Right atrium auricular region (tissue), 2 donors: ENCODE results near the gene CPT1B. TPM values are rescaled to one million over a fixed set of nuclear protein-coding genes. Genes with fewer than 3 reads are reported as not detected.
"Not testable (repeated sequence)": the region's sequence is repeated elsewhere in the genome, so short reads cannot be mapped to it uniquely, and the experiment has no call there.

ENCODE experiments used
- DNase-seq: peaks from one replicate; pipeline ENCODE4 v3.0.0-alpha.2; 2019; ENCODE audit warnings: low spot score
- H3K27ac ChIP-seq, 2 donors: fragments of 200-600 bp; sonication (generic); 1 replicate in 1 of 2; 2 replicates in 1 of 2; pipeline ENCODE4 v1.5.1; 2016 to 2019
- H3K27me3 ChIP-seq, 2 donors: fragments of 200-600 bp; sonication (generic); one replicate each; pipeline versions ENCODE4 v1.5.1 to v1.6.0; 2017 to 2019
- H3K36me3 ChIP-seq: fragments of 200-600 bp; sonication (generic); one replicate; pipeline ENCODE4 v1.5.1; 2016
- H3K4me1 ChIP-seq, 2 donors: fragments of 200-600 bp; sonication (generic); one replicate each; pipeline versions ENCODE4 v1.5.1 to v1.6.0; 2017 to 2019
- H3K4me3 ChIP-seq, 2 donors: fragments of 200-600 bp; sonication (generic); 1 replicate in 1 of 2; 2 replicates in 1 of 2; pipeline ENCODE4 v1.5.1; 2017 to 2019; ENCODE audit warnings: mild to moderate bottlenecking in 1 of 2, moderate library complexity in 1 of 2
- H3K9me3 ChIP-seq, 2 donors: fragments of 200-600 bp; sonication (generic); one replicate each; pipeline ENCODE4 v1.5.1; 2019
- total RNA-seq, 2 donors: library from RNA; depleted of rRNA; stranded (reverse); fragments of >200 nt; gene quantifications; one replicate each; pipeline ENCODE4 v1.1.0, GENCODE V29; 2016
- TF ChIP-seq, protein P1 (sequence below), 2 donors: fragments of 200-600 bp; sonication (generic); IDR thresholded peaks; one replicate each; pipeline ENCODE4 v1.5.1; 2019; ENCODE audit warnings: antibody characterized with exemption in 2 of 2

CPT1B gene
- total RNA-seq, 2 donors from 2014 or later, result 184 to 281 TPM

DNA sequence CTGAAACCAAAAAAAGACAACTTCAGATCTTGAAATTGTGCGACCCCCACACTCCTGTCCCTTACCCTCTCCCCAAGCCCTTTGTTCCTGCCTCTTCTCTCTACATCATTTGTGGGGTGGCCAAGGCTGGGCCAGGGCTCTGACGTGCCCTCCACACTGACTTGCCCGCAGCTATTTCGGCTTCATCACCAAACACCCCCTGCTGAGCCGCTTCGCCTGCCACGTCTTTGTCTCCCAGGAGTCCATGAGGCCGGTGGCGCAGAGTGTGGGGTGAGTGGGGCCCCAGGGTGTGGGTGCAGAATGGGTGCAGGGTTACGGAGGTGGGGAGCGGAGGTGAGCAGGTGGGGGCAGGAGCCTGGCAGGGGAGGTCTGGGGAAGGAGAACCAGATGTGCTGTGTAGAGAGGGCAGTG, 31.8 kb upstream of the CPT1B start:
- Histone ChIP-seq H3K36me3 (no peaks in the 10 kb centered on the region), H3K27ac (no peak overlapping the region), H3K4me3 (no peak overlapping the region), H3K9me3 (no peaks in the 10 kb centered on the region), H3K4me1 (no peaks in the 10 kb centered on the region), H3K27me3 (no peaks in the 10 kb centered on the region)
- no peak for DNase-seq
- TF ChIP-seq, protein P1, sequence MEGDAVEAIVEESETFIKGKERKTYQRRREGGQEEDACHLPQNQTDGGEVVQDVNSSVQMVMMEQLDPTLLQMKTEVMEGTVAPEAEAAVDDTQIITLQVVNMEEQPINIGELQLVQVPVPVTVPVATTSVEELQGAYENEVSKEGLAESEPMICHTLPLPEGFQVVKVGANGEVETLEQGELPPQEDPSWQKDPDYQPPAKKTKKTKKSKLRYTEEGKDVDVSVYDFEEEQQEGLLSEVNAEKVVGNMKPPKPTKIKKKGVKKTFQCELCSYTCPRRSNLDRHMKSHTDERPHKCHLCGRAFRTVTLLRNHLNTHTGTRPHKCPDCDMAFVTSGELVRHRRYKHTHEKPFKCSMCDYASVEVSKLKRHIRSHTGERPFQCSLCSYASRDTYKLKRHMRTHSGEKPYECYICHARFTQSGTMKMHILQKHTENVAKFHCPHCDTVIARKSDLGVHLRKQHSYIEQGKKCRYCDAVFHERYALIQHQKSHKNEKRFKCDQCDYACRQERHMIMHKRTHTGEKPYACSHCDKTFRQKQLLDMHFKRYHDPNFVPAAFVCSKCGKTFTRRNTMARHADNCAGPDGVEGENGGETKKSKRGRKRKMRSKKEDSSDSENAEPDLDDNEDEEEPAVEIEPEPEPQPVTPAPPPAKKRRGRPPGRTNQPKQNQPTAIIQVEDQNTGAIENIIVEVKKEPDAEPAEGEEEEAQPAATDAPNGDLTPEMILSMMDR (IDR thresholded peaks at IDR 0.05), result no peak

DNA sequence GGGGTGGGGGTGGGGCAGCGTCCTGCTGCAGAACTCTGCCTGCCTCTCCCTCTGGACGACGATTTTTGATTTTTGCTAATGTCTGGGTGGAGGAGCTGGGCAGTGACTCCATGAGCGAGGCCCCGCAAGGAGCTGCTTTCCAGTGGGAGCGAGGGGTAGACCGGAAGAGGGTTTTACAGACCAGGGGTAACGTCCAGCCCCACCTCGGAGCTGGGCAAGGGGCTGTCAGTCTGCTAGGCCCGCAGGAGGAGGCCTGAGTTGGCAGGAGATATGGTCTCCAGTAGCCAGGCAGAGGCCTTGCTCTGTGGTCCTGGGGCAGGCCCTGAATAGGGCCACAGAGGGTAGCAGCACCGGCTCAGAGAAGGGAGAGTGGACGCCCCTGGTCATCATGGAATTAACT, 31.4 kb upstream of the CPT1B start:
- Histone ChIP-seq H3K36me3 (no peaks in the 10 kb centered on the region), H3K9me3 (no peaks in the 10 kb centered on the region), H3K27me3 (no peaks in the 10 kb centered on the region), H3K27ac (no peak overlapping the region), H3K4me1 (no peaks in the 10 kb centered on the region), H3K4me3 (no peak overlapping the region)
- TF ChIP-seq, protein P1 (IDR thresholded peaks at IDR 0.05), result no peak
- no peak for DNase-seq

DNA sequence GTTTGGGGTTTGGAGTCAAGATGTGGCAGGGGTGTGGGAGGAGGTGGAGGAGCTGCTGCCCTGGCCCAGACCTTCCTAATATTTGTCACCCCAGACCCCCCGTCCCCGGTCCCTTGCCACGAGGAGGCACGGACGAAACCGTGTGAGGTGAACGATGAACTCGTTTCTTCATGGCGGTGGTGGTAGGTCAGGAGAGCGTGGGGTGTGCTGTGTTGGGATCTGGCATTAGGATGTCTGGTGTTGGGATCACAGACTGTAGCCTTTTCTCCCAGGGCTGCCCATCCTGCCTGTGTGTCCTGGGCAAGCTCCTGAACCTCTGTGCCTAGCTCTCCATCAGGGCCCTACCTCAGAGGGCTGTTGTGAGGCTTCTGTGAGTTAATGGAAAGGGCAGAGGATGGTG, 30.8 kb upstream of the CPT1B start:
- H3K4me3 ChIP-seq, result no peak overlapping the region
- peaks cover 0 to 1% of the 10 kb centered on the region in 2 donors for H3K4me1 ChIP-seq
- no peak for DNase-seq
- TF ChIP-seq, protein P1 (IDR thresholded peaks at IDR 0.05), result no peak
- no peaks in the 10 kb centered on the region for H3K36me3 ChIP-seq
- peaks cover 0 to 1% of the 10 kb centered on the region in 2 donors for H3K27me3 ChIP-seq
- no peak overlapping the region for H3K27ac ChIP-seq
- no peaks in the 10 kb centered on the region for H3K9me3 ChIP-seq

DNA sequence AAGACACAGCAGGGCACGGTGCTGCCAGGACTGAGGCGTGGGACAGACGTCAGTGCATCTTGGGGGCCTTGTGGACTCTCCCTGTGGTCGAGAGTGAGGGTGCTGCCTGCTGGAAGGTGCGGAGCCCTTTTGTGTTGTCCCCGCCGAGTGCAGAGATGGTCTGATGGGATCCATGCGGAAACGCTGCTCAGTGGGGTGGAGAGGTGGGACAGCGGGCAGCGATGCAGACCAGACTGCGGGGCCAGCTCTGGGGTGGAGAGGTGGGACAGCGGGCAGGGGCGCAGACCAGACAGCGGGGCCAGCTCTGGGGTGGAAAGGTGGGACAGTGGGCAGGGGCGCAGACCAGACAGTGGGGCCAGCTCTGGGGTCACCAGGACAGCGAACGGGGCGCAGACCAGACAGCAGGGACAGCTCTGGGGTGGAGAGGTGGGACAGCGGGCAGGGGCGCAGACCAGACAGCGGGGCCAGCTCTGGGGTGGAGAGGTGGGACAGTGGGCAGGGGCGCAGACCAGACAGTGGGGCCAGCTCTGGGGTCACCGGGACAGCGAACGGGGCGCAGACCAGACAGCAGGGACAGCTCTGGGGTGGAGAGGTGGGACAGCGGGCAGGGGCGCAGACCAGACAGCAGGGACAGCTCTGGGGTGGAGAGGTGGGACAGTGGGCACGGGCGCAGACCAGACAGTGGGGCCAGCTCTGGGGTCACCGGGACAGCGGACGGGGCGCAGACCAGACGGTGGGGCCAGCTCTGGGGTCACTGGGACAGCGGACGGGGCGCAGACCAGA, 30.0 kb upstream of the CPT1B start:
- not testable (repeated sequence) for H3K9me3 ChIP-seq, H3K36me3 ChIP-seq, H3K27me3 ChIP-seq, H3K27ac ChIP-seq, DNase-seq, H3K4me1 ChIP-seq, H3K4me3 ChIP-seq

DNA sequence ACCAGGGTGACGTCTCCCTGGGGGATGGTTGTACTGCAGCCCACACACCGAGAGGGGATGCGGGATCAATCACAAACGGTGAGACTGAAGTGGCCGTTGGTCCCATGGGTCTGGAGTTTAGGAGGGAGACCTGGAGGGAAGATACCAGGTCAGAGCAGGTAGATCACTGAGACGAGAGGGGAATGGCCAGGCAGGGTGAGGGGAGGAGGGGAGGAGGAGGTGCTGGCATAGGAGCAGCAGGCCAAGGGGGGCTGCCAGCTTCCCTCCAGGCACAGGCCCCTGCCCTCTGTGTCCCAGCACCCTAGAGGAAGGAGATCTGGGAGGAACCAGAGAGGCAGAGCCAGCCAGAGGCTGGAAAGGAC, 29.4 kb upstream of the CPT1B start:
- Histone ChIP-seq H3K27me3 (peaks cover 4 to 8% of the 10 kb centered on the region in 2 donors), H3K27ac (no peak overlapping the region), H3K4me3 (no peak overlapping the region), H3K36me3 (no peaks in the 10 kb centered on the region), H3K4me1 (peaks cover 0 to 6% of the 10 kb centered on the region in 2 donors), H3K9me3 (no peaks in the 10 kb centered on the region)
- TF ChIP-seq, protein P1 (IDR thresholded peaks at IDR 0.05), result no peak
- DNase-seq, result no peak

DNA sequence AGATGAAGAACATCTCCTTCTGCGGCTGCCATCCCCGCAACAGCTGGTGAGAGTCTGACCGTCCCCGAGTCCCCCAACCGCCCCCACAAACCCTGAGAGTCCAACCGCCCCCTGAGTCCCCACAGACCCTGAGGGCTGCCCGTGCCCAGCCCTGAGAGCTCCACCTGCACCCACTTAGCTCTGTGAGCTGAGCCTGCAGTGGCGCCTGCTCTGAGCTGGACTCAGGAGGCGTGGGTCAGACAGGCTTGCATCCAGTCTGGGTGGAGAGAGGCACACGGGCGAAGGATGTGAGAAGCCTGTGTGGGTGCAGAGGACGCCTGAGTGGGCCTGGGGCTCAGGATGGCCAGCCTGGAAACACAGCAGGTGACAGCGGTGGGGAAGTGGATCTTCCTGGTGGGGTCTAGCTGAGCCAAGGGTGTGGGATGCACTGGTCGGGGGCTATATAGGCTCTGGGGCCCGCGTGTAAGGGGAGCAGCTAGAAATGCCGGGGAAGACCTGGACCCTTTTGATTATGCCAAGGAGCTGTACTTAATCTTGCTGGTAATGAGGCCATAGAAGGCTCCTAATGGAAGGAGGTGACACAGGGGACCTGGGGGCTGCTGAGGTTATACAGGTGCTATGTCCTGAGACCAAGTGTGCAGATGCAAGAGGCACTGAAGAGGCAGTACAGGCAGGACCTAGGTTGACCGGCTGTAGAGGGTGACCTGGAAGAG, 28.9 kb upstream of the CPT1B start:
- no peaks in the 10 kb centered on the region for H3K36me3 ChIP-seq
- H3K4me1 ChIP-seq, result peaks cover 0 to 6% of the 10 kb centered on the region in 2 donors
- no peak overlapping the region for H3K27ac ChIP-seq
- no peaks in the 10 kb centered on the region for H3K9me3 ChIP-seq
- TF ChIP-seq, protein P1 (IDR thresholded peaks at IDR 0.05), result no peak
- peaks cover 4 to 8% of the 10 kb centered on the region in 2 donors for H3K27me3 ChIP-seq
- no peak for DNase-seq
- no peak overlapping the region for H3K4me3 ChIP-seq
